GM23338 (cell line): Measurements from ENCODE around the gene NHEJ1.

Source experiments
- EZH2 ChIP-seq: fragments of 200-600 bp; sonication (generic); IDR thresholded peaks from one replicate; pipeline ENCODE4 v1.8.0; 2017; ENCODE audit warnings: antibody characterized with exemption, mild to moderate bottlenecking, low read depth; ENCODE audit not compliant: unreplicated experiment
- JUNB ChIP-seq: IDR thresholded peaks from one replicate; pipeline ENCODE4 v1.6.1; 2016; ENCODE audit warnings: antibody characterized with exemption; ENCODE audit not compliant: unreplicated experiment
- POLR2AphosphoS5 ChIP-seq: IDR thresholded peaks from 2 replicates; pipeline ENCODE4 v1.6.1; 2016; ENCODE audit warnings: antibody characterized with exemption, low read depth
- TF ChIP-seq, protein P1 (sequence below), 2 experiments: fragments of 200-600 bp in 1 of 2; sonication (generic) in 1 of 2; conservative IDR thresholded peaks; 2 replicates each; pipeline versions ENCODE4 v1.5.1 to v1.6.1; 2016 to 2017; ENCODE audit warnings: antibody characterized with exemption in 2 of 2, low read depth in 2 of 2, mild to moderate bottlenecking in 2 of 2, moderate library complexity in 1 of 2

DNA sequence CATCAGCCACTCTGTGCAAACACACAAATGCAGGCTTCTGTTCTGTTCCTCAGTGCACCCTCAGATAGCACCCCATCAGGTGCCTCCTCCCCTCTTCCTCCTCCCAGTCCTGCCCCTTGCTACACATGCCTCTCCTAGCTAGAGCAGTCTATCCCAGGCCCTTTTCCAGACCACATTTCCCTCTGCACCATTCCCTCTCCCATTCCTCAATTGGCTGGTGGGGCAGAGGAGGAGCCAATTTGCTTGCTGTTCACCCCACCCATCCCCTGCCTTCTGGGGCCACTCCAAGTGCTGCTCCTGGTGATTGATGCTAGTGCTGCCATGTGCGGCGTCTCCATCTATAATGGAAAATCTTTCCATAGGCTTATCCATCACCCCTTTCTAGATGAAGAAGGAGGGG lies 124.7 kb downstream of the NHEJ1 start:
- TF ChIP-seq, protein P1, sequence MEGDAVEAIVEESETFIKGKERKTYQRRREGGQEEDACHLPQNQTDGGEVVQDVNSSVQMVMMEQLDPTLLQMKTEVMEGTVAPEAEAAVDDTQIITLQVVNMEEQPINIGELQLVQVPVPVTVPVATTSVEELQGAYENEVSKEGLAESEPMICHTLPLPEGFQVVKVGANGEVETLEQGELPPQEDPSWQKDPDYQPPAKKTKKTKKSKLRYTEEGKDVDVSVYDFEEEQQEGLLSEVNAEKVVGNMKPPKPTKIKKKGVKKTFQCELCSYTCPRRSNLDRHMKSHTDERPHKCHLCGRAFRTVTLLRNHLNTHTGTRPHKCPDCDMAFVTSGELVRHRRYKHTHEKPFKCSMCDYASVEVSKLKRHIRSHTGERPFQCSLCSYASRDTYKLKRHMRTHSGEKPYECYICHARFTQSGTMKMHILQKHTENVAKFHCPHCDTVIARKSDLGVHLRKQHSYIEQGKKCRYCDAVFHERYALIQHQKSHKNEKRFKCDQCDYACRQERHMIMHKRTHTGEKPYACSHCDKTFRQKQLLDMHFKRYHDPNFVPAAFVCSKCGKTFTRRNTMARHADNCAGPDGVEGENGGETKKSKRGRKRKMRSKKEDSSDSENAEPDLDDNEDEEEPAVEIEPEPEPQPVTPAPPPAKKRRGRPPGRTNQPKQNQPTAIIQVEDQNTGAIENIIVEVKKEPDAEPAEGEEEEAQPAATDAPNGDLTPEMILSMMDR (conservative IDR thresholded peaks at IDR 0.05; ENCODE audit: low read depth in 2 of 2), result no peak
- TF ChIP-seq POLR2AphosphoS5, result no peak
- TF ChIP-seq JUNB, result no peak
- no peak for TF ChIP-seq EZH2
